NK-92 treated with Interleukin-12 subunit alpha and Interleukin-12 subunit beta, amount 100 ng/mL, for 24 hours (cell line): ENCODE measurements around the gene TFB2M.
"Not testable (repeated sequence)": the region's sequence is repeated elsewhere in the genome, so short reads cannot be mapped to it uniquely, and the experiment has no call there.

Experiments
- DNase-seq: peaks from one replicate; lab custom pipeline; 2025; lab: John Stamatoyannopoulos, UW

The TFB2M gene, protein sequence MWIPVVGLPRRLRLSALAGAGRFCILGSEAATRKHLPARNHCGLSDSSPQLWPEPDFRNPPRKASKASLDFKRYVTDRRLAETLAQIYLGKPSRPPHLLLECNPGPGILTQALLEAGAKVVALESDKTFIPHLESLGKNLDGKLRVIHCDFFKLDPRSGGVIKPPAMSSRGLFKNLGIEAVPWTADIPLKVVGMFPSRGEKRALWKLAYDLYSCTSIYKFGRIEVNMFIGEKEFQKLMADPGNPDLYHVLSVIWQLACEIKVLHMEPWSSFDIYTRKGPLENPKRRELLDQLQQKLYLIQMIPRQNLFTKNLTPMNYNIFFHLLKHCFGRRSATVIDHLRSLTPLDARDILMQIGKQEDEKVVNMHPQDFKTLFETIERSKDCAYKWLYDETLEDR

DNA sequence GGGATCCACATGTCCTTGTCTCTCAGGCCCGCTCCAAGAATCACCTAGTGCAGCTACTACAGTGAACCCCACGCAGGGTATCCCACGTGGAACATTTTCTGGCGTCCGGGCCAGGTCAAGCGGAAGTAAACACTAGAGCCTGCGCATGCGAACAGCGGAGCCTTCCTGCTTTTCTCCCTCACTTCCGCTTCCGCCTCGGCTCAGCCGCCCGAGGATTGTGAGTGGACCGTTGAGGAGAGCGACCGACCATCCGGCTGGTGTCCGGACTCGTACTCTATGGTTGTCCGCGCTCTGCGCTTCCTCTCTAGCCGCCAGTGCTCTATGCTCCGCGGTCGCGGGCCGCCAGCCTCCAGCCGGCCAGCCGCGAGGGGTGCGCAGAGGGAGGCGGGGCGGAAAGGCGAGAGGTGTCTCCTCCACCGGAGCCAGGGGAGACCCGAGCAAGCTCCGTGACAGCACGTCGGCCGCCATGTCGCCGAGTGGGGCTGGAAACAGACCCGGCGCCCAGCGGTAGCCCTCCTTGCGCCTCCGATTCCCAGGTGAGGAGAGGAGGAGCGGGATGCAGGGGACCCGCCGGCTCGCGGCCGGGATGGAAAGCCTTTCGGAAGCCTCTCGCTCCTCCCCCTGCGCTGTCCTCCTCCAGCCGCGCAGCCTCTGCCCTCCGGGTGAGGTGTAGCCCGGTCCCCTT, at the start of gene TFB2M, which contains the start of gene CNST:
TFB2M (minus strand) TSS at position 134 of the 685 bp plus-strand sequence; CDS start at position 11, 123 bp downstream.
CNST (plus strand) TSS at position 329 of the 685 bp plus-strand sequence. CDS start 25,107 bp downstream, outside the sequence.
- peak; percentile 97 for DNase-seq

DNA sequence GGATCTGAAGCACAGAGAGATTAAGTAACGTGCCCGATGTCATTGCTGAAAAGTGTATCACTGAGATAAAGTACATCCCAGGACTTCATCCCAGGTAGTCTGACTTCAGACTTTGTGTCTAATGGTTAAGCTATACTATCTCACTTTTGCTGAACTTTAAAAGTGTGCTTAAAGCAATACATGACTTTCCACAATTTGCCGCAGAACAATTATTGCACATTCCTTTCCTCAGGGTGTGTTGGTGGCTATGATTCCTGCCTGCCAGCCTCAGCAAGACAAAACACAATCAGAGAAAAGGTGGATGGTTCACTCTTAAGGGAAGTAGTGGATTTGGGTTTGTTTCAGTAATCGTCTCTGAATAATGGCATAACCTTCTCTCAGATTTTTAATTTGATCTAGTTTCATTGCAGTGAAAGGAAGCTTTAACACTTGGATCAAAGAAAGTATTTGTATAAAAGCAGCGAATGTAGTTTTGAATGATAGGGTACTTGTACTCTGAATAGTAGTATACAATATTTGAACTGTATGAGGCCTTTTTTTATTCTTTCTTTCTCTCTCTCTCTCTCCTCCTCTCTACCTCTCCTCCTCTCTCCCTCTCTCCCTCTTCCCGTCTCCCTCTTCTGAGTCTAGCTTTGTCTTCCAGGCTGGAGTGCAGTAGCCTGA, 47.2 kb upstream of the TFB2M start:
- no peak for DNase-seq

DNA sequence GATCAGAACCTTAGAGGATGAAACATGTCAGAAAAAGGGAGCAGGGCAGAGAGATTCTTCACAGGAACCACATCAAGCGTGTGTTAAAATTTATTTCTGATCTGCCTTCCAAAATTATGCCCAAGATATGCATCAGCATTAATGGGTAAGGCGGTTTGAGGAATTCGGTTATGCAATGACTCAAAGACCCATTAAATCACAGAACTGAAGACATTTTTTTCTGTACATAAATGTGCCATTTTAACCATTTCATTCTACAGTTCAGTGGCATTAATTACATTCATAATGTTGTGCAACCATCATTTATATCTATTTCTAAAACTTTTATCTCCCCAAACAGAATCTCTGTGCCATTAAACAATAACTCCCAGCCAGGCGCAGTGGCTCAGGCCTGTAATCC, 43.6 kb upstream of the TFB2M start:
- DNase-seq: no peak

DNA sequence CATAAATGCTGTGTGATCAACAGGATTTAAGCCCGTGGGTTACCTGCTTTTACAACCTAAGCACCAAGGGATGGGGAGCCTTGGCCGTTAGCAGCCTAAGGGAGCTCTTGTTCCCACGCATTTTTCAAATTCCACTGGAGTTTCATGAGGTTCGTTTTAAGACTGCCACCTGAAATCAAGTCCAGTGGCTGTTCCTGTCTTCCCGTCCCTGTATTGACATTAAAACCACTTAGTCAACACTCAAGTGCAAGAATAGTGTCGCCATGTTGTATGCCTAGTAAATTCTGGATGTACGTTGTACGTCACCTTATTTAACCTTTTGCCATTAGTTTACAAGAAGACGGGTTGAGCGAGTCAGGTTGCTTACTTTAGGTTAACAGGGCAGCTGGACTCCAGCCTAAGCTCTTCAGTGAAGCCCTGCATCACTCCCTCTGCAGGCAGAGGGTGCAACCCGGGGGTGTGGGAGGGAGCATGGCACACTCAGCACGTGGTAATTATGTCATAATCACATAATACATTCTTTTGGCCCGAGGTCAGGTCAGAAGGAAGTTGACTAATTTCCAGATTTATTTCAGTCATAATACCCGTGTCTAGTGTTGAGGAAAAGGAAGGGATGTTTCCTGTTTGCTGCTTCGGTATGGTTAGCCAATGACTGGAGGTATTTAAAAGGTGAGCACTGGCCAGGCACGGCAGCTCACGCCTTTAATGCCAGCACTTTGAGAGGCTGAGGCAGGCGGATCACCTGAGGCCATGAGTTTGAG, 42.7 kb upstream of the TFB2M start:
- peak; percentile 56 for DNase-seq

DNA sequence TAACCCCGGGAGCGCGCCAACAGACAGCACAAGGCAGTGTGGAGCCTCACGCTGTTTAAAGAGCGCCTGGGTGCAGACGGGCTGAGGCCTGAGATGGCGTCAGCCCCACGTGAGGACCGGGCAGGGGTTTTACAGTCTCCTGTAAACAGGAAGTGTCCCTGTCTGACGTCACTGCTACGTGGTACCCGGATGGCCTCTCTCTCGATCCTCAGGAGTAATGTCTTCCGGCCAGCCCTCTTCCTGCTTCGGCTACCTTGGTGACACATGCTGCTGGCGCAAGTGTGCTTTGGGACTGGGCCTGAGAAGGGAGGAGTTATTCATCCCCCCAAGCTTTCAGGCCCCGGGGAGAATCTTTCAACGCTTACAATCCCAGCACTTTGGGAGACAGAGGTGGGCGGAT, 41.4 kb upstream of the TFB2M start:
- DNase-seq: no peak

DNA sequence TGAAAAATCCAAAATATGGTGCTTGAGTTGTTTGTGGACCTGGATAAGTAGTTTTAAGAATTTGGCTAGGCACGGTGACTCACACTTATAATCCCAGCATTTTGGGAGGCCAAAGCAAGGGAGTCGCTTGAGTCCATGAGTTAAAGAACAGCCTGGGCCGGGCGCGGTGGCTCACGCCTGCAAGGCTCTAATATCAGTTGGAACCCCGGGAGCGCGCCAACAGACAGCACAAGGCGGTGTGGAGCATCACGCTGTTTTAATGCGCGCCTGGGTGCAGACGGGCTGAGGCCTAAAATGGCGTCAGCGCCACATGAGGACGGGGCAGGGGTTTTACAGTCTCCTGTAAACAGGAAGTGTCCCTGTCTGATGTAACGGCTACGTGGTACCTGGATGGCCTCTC, 39.2 kb upstream of the TFB2M start:
- DNase-seq: not testable (repeated sequence)

DNA sequence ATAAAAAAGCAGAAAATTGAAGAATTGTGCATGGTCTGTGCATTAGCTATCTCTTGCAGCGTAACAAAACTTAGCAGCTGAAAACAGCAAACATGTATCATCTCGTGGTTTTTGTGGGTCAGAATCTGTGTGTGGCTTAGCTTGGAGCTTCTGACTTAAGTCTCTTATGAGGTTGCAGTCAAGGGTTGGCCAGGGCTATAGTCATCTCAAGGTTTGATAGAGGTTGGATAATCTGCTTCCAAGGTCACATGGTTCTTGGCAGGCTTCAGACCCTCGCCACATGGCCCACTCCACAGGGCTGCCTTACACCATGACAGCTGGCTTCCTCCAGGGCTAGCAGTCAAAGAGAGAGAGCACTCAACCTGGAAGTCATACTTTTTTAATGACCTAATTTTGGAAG, 36.1 kb upstream of the TFB2M start:
- peak; percentile 23 for DNase-seq

DNA sequence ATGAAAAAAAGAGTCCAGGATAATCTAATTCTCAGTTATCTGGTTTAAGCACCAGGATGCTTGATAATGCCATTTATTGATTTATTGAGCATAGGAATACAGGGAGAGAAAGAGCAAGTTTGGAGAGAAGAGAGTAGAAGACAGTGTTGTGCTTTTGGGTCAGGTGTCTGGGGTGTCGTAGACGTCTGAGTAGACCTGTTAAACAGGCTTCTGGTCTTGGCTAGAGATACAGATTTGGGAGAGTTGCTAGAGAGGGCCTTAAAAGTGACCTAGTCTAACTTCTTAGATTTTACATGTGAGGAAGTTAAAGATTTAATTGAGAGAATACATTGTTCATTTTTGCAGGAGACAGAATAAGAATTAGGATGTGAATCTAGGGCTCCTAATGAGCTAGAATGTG, 34.5 kb upstream of the TFB2M start:
- DNase-seq: no peak

DNA sequence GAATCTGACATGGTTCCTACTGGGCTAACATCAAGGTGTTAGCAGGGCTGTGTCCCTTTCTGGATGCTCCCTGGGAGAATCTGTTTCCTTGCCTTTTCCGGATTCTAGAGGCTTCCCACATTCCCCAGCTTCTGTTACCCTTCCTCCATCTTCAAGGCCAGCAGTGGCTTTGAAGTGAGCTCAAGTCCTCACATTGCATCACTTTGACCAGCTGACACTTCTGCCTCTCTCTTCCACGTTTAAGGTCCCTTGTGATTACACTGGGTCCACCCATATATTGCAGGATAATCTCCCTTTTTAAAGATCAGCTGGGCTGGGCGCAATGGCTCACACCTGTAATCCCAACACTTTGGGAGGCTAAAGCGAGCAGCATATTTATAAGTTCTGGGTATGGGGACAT, 33.3 kb upstream of the TFB2M start:
- no peak for DNase-seq

DNA sequence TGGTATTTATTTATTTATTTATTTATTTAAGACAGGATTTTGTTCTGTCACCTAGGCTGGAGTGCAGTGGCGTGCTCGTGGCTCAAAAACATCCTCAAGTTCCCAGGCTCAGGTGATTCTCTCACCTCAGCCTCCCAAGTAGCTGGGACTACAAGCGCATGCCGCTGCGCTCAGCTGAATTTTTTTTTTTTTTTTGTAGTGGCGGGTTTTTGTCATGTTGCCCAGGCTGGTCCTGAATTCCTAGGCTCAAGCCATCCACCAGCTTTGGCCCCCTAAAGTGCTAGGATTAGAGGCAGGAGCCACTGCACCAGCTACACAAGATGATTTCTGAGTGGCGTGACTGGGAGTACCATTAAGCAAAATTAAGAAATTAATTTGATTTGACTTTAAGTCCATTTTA, 31.9 kb upstream of the TFB2M start:
- no peak for DNase-seq

DNA sequence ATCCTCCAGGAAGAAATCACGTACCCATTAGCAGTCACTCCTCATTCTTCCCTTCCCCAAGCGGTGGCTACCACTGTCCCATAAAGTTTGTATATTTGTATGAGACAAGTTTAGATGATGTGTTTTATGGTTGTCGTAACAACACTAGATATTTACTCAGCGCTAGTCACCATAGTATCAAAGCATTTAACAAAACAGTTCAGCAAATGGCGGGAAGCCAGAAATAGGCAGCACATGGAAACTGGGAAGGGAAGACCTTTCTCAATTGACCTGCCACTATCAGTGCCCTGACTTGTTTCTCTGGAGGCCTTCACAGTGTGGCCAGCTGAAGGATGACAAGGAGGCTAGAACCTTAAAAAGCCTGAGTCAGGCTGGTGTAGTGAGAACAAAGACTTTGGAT, 31.3 kb upstream of the TFB2M start:
- DNase-seq: no peak

DNA sequence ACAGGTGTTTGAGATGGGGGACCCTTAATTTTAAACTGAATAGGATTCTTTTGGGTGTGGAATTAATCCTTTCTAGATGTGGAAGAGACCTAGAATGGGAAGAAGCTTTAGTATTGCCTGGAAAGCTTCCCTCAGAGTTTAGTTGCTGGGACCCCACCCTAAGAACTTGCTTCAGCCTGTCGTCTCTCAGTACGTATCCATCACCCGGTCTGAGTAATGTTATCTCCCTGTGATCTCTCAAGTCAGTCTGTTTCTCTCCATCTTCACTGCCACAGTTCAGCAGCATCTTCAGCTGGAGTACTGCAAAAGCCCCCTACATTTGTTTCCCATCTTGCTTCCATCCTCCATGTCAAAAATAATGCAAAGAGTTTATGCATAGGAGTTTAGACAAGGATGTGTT, 29.1 kb upstream of the TFB2M start:
- no peak for DNase-seq

DNA sequence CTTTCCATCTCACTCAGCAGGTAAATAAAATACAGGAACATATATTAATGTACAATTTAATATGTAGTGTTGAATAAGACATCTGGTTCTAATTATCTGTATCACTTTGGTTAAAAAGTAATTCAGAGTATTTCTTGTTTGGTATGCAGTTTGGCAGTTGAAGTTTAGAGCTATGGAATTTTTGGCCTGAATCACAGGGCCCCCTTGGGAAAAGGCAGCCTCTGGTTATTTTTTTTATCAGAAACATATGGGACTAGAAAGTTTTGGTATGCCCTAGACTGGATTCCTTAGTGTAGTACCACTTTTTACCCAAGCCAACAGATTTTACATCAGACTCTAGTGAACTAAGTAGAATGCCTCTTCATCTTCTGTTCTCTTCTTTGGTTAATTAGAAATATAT, 26.6 kb upstream of the TFB2M start:
- no peak for DNase-seq

DNA sequence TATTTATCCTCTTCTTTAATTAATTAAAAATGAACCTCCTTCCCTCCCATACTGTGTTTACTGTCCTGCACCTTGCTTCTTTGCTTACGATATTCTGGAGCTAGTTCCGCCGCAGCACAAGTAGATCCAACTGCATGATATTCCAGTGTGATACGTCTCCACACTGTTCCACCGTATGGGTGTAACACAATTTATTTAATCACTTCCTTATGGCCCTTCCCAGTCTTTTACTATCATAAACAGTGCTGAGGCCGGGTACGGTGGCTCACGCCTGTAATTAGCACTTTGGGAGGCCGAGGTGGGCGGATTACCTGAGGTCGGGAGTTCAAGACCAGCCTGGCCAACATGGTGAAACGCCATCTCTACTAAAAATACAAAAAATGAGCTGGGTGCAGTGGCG, 25.9 kb upstream of the TFB2M start:
- DNase-seq: no peak

DNA sequence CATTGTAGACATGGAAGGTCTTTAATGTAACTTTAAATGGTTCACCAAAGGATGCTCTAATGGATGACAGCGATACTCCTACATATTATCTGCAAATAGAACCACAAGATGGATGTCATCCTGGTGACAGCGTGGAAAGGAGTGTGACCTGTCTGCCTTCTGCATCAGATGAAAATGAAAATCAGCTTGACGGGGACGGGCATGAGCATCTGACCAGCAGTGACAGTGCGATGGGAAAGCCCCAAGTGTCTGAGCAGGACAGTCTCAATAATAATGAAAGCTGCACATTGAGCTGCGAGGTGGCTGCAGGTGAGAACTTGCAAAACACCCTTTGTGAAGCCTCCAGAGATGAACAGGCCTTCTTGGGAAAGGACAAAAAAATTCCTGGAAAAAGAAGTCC, 25.4 kb upstream of the TFB2M start:
- DNase-seq: no peak

DNA sequence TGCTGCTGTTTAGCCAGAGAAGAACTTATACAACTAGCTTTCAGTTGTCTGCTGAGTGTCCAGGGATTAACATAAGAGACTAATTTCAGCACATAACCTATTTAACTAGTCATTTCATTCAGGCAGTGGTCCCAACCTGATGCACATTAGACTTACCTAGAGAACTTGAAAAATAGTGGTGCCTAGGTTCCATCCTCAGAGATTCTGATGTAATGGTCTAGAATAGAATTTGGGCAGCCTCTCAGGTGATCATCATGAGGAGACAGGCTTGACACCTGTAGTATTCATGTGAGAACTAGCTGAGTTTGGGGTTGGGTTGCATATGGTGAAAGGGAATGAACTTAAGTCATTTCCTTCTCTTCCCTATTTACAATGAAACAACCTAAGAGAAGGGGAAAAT, 25.0 kb upstream of the TFB2M start:
- DNase-seq: no peak

DNA sequence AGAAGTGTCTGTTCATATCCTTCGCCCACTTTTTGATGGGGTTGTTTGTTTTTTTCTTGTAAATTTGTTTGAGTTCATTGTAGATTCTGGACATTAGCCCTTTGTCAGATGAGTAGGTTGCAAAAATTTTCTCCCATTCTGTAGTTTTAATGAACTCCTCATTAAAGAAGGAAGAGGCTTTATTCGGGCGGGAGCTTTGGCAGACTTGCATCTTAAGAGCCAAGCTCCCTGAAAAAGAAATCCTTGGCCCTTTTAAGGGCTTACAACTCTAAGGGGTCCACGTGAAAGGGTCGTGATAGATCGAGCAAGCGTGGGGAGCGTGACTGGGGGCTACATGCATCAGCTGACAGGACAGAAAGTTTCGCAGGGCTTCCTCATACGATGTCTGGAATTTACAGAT, 23.9 kb upstream of the TFB2M start:
- not testable (repeated sequence) for DNase-seq

DNA sequence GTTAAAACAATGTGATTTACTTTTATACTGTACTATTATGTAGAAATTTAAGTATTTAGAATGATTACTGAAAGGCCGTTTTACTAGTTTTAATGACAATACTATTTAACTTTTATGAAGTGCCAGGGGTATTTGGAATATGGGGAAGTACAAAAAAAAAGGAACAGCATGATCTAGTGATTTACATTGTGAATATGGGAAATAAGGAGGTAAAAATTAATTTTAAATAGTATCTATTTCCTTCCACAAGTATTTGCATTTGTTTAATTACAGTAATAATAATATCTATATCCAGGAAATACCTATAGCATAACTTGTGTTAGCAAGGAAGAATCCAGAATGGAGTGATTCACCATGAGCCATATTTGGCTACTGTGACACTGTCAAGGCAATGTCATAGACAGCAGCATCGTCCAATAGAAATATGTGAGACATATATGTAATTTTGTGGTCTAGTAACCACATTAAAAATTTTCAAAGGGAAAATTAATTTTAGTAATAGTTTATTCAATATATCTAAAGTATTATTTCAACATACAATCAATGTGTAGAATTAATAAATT, 22.2 kb upstream of the TFB2M start:
- no peak for DNase-seq

DNA sequence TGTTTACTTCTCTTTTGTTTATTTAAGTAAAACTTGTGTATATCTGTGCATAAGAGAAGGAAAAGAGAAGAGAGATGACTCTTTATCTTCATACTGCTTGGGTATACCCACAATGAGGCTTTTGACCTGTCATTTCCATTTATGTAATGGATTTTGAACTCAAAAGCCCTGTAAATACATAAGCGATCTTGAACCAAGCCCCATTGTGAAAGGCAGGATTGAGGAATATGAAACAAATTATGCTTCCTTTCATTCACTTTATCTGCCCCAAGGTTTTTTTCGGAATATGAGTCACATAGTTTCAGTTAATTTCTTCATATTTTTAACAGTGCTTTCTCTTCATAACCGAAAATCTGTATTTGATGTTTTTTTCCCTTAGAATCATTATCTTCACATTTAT, 21.5 kb upstream of the TFB2M start:
- no peak for DNase-seq

DNA sequence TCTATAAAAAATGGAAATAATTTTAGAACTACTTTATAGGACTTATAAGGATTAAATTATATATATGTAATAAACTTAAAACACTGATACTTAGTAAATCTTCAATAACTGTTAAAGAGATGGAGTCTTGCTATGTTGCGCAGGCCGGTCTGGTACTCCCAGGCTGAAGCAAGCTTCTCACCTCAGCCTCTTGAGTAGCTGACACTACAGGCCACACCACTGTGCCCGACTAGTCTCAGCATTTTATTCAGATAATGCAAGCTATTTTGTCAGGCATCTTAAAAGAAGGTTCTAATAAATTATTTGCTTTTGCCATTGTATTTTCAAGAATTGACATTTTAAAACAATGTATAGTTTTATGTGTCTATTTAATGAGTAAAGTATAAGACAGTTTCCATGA, 21.0 kb upstream of the TFB2M start:
- DNase-seq: no peak

DNA sequence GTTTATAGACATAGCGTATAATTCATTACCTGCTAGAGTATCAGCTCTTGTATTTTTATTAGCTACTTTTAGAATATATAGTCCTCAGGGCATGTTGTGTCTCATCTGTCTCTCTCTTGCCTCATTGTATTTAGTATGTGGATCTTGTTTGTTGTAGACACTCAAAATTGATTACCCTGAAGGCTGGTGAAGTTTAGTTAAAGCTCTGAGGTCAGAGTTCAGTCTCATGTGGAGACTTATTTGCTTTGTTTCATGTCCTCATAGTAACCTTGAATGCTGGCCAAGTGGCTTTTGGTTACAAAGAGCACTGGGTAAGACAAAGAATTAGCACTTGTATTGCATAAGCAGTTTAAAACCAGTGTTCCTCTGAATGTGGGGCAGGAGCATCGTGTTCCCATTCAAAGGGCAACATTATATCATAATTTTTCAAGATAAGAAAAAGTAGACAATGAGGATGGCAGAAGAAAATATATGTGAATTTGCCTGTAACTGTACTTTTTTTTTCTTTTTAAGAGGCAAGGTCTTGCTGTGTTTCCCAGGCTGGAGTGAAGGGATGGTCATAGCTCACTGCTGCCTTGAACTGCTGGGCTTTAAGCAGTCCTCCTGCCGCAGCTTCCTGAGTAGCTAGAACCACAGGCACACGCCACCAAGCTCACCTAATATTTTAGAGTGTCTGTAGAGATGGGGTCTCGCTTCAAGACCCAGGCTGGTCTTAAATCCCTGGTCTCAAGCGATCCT, 17.6 kb upstream of the TFB2M start:
- DNase-seq: no peak
